Right lung (tissue), 5 donors: ENCODE data around the gene BTNL9. TPM values are rescaled to one million over a fixed set of nuclear protein-coding genes. Genes with fewer than 3 reads are reported as not detected.
"Not testable (repeated sequence)": the region's sequence is repeated elsewhere in the genome, so short reads cannot be mapped to it uniquely, and the experiment has no call there.

Experiments used
- DNase-seq, 2 donors: peaks; one replicate each; pipeline ENCODE4 v3.0.0-alpha.2; 2013
- polyA plus RNA-seq, 5 donors: library from polyadenylated mRNA; unstranded; fragments of 120-200 nt; gene quantifications; one replicate each; pipeline versions ENCODE4 v1.2.1 to v1.2.3, GENCODE V29; 2013; ENCODE audit warnings: inconsistent platforms in 1 of 5, low replicate concordance in 1 of 5; ENCODE audit not compliant: insufficient read length in 5 of 5, insufficient read depth in 1 of 5

The BTNL9 gene
- polyA plus RNA-seq, 5 donors: 12.0 to 23.5 (median 13.6) TPM

DNA sequence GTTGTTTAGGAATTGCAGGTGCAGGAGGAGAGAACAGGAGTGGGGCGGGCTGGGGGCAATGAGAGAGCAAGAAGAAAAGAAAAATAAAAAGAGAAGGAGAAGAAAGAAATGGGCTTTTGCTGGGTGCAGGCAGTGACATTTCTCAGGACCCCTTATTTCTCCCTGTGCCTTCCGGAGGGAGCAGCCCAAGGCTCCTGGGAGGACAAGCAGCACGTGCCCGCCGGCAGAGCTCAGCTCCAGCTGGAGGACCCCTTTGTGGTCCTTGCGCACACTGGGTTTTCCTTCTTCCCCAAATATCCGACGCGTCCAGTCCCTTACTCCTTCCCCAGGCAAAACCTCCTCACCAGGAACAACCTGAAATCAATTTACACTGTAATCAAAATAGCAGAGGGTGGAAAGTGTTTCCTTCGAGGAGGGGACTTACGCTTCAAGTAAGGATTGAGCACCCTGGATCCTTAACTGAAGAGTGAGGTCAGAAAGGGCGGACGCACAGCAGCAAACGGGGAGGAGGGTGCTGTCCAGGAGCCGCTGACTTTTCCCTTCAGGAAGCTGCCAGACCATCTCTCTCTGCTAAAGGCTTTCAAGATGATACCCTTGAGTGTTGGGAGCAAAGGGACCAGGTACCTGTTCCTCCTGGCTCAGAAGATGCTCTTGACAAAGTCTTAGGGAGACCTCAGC lies 2.1 kb downstream of the BTNL9 start:
- DNase-seq: no peak

- no peak for DNase-seq
Measured at GRCh38 chr5:181042722-181043121, 2.7 kb downstream of the BTNL9 start.

- DNase-seq: no peak
Measured at GRCh38 chr5:181043285-181044092, 3.4 kb downstream of the BTNL9 start.

DNA sequence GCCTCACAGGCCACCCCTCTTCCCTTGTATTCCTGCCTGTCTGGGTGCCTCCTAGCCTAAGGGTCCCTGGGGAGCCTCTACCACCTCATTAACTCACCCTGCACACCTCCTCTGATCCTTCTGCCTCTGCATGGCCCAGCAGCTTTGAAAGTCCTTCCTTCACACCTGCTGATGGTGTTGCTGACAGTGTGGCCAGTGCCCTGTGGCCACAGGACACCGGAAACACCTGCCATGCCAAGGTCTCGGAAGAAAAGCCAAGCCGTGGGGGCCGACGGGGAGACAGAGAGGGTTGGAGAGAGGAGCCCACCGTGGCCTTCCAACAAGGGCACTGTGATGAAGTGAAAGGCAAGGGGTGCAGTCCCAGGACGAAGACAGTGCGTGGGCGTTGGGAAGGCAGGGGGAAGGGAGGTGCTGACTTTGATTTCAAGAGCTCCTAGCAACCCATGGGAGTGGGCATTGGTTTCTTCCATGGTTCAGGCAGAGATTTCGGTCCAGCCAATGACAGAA lies 4.1 kb downstream of the BTNL9 start:
- no peak for DNase-seq

DNA sequence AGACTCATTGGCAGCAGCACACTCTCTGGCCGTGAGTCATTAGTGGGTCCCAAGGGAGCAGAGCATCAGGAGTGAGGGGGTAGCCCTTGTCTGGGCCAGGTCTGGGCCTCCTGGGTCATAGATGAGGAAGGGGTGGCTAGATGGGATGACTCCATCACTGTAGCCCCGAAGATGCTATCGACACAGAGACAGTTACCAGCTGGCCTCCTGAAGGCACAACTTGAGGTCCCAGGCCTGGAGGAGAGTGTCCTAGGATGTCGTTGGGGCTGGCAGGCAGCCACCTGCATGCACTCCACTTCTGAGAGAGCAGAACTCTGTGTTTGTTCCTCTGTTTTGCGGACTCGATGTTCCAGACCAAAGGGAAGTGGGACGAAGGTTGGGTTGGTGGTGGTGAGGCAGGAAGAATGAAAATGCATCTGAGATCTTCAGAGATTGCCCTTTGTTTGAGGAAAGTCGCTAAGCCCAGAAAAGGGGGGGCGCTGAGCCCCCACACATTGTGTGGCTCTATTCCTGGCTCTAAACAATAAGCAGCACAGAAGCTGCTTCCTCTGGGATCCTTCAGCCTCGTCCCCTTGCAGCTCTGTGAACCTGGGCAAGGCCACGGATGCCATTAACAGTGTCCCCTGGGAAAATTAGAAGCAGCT lies 4.7 kb downstream of the BTNL9 start:
- DNase-seq: no peak

- DNase-seq: no peak
Measured at GRCh38 chr5:181045316-181045715, 5.2 kb downstream of the BTNL9 start.

DNA sequence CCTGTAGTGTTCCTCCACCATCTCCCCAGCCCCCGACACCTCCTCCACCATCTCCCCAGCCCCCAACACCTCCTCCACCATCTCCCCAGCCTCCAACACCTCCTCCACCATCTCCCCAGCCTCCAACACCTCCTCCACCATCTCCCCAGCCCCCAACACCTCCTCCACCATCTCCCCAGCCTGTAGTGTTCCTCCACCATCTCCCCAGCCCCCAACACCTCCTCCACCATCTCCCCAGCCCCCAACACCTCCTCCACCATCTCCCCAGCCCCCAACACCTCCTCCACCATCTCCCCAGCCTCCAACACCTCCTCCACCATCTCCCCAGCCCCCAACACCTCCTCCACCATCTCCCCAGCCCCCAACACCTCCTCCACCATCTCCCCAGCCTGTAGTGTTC lies 5.8 kb downstream of the BTNL9 start:
- not testable (repeated sequence) for DNase-seq

GRCh38 chr5:181047288-181047687 lies 7.2 kb downstream of the BTNL9 start:
- DNase-seq: no peak

DNA sequence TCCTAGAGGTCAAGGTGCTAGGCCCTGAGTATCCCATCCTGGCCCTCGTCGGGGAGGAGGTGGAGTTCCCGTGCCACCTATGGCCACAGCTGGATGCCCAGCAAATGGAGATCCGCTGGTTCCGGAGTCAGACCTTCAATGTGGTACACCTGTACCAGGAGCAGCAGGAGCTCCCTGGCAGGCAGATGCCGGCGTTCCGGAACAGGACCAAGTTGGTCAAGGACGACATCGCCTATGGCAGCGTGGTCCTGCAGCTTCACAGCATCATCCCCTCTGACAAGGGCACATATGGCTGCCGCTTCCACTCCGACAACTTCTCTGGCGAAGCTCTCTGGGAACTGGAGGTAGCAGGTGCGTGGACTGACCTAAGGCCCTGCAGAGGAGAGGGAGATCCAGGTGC lies 7.9 kb downstream of the BTNL9 start:
- DNase-seq: no peak

DNA sequence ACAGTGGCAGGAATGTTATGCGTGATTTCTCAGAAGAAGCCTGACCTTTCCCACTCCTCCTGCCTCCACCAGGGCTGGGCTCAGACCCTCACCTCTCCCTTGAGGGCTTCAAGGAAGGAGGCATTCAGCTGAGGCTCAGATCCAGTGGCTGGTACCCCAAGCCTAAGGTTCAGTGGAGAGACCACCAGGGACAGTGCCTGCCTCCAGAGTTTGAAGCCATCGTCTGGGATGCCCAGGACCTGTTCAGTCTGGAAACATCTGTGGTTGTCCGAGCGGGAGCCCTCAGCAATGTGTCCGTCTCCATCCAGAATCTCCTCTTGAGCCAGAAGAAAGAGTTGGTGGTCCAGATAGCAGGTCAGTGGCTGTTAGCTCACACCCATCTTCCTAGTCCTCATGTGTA lies 9.9 kb downstream of the BTNL9 start:
- DNase-seq: no peak

- DNase-seq: no peak
Measured at GRCh38 chr5:181051841-181052671, 12.0 kb downstream of the BTNL9 start.

DNA sequence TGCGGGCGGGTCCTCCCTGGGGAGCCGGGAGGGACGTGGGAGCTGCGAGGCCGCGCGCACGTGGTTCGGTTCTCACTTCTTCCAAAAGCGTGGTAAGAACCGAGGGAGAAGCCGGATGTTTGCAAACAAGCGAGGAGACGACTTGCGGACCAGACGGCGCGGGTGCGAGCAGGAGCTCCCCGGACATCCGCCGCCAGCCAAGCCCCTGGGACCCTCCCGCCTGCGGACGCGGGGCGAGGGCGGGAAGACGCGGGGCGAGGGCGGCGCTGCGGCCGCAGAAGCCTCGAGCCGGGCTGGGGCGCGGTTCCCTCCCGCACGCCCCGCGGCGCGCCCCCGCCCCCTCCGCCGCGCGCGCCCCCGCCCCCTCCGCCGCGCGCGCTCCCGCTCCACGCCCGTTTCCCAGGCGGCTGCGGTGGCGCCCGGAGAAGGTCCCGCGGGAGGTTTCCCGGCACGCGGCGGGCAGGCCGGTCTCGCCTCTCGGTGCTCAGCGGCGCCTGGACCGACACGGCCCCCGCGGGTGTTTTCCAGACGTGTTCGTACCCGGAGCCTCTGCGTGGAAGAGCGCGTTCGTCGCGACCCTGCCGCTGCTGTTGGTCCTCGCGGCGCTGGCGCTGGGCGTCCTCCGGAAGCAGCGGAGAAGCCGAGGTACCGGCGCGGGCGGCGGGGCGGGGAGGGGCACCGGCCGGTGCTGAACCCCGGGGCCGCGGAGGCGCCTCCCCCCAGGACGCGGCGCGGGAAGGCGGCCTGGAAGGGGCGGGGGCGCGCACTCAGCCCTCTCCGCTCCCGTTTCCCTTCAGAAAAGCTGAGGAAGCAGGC lies 12.8 kb downstream of the BTNL9 start:
- no peak for DNase-seq

DNA sequence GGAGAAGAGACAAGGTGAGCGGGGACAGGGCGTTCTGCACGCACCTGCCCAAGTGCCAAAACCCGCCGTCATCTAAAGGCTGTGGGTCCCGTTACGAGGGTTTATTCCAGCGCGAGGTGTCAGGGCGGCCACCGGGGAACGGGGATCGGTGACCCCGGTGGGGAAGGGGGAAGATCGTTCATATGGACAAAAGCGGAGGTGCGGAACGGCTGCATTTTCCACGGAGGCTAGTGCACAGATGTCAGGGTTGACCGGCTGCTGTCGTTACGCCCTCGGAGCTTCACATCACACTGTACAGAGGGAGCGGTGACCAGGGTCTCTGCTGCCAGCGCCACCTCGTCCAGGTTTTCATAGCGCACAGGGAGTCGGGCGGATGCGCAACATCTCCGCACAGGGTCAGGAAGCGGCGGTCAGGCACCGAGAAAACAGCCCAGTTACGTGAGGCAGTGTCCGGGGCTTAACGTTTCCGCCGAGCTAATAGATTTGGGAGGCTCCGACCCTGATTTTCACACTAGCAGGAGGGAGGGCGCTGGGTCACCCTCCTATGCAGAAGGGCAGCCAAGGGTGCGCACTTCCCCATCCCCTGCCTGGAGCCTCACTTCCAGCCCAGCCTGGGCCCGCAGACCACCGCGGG lies 13.5 kb downstream of the BTNL9 start:
- no peak for DNase-seq

GRCh38 chr5:181054138-181054537 lies 14.1 kb downstream of the BTNL9 start:
- DNase-seq: no peak

DNA sequence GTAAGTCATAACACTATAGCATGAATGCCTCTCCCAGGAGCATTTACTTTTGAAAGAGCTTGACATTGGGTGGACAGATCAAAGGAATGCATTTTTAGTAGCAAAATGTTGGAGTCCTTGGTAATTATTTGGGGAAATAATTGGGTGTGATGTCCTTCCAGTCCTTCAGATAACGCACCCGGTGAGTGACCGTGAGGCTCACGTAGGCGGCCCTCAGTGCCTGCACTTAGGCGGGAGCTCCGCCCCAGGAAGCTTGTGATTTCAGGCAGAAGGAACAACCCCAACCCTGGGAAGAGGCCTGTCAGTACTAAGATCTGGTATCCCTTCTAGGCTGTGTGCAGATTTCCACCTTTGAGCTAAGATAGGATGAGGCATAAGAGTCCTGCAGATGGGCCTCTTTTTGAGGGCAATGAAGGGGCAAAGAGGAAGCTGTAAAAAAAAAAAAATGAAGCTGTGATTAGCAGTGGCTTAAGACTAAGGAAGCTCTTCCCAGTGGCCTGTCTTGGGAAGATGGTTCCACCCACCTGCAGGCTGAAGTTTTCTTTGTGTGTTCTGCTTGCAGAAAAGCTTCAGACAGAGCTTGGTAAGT lies 14.9 kb downstream of the BTNL9 start:
- DNase-seq: no peak

- no peak for DNase-seq
Measured at GRCh38 chr5:181056431-181056830, 16.4 kb downstream of the BTNL9 start.

DNA sequence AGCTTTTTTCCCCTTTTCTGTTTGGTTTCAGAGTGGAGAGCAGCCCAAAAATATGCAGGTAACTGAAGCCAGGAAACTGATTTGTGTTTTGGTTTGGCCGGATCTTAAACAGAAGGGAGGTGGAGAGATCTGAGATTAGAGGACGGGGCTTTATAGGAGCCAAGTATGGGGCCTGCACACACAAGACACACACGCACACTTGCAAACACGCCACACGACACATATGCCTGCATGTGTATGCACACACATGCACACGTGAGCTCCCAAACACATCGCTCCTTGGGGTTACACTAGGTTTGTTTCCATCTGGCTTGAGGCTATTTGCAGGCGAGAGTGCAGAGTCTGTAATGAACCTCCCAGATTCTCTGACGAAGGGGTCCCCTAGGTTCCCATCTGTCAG lies 18.3 kb downstream of the BTNL9 start:
- no peak for DNase-seq

GRCh38 chr5:181058786-181059296 lies 18.8 kb downstream of the BTNL9 start:
- no peak for DNase-seq

- no peak for DNase-seq
Measured at GRCh38 chr5:181059297-181060230, 19.5 kb downstream of the BTNL9 start.
